ENCODE measurements around the gene KIFAP3.

The KIFAP3 gene

DNA sequence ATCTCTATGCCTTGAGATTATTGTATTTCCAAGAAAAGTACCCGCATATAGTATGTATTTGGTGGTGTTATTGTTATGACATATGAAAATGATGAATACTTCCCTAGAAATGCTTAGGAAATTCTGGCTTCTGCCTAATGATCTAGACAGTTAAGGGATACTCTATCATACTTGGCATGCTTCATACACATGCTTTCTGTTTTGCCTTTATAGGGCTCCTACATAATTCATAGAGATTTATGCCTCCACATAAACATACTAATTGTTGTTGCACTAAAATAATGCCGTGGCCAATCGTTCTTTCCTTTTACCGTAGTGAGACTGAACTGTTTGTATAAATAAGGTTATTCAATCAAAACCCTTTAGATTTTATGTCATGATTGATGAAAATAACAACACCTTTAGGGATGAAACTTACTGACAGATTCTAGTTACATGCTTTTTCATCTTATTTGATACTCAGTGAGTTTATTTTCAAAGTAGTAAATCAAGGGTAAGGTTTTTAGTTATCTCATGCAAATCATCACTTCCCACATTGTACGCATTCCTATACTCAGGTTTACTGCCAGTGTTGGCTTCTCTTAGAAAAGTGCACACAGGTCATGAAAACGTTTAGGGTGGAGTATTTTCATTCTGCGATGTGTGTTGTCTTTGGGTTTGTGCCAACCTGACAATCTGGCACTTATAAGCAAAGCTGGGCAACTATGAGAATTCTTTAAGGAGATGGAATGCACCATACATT is 140.3 kb downstream of the KIFAP3 start:
- no peak overlapping the region for H3K27ac ChIP-seq

DNA sequence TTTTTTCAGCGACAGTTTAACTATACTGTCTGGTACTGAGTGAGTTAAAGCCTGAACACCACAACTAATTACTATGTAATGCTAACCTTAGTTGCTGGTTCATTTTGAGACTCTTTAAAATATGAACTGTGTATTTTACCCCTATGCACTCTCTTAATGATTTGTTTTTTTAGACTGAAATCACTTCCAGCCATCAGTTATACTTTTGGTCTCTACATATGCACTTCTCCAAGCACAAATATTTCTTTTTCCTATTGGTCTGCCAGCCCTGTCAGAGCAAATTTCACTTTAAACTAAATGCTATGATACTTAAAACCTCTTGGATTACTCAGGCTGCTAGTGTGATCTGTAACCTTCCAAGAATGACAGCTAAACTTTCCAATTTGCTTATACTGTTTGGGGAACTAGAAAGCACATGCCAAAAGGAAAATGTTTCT is 142.7 kb downstream of the KIFAP3 start:
- no peaks in the 10 kb centered on the region for H3K79me2 ChIP-seq (ENCODE audit: insufficient read depth, low read depth)
- no peak overlapping the region for H3K4me3 ChIP-seq (IDR thresholded peaks at IDR 0.05; ENCODE audit: insufficient read depth, low read depth, low read length)
- H3K27me3 ChIP-seq (ENCODE audit: insufficient read depth, low read depth), result no peaks in the 10 kb centered on the region
- H3K36me3 ChIP-seq (ENCODE audit: insufficient read depth), result no peaks in the 10 kb centered on the region
- no peaks in the 10 kb centered on the region for H4K20me1 ChIP-seq (ENCODE audit: insufficient read depth)
- no peak overlapping the region for H3K4me2 ChIP-seq
- peaks cover 2% of the 10 kb centered on the region for H3K4me1 ChIP-seq (ENCODE audit: low read depth, poor library complexity, severe bottlenecking)
- TF ChIP-seq, protein P1, sequence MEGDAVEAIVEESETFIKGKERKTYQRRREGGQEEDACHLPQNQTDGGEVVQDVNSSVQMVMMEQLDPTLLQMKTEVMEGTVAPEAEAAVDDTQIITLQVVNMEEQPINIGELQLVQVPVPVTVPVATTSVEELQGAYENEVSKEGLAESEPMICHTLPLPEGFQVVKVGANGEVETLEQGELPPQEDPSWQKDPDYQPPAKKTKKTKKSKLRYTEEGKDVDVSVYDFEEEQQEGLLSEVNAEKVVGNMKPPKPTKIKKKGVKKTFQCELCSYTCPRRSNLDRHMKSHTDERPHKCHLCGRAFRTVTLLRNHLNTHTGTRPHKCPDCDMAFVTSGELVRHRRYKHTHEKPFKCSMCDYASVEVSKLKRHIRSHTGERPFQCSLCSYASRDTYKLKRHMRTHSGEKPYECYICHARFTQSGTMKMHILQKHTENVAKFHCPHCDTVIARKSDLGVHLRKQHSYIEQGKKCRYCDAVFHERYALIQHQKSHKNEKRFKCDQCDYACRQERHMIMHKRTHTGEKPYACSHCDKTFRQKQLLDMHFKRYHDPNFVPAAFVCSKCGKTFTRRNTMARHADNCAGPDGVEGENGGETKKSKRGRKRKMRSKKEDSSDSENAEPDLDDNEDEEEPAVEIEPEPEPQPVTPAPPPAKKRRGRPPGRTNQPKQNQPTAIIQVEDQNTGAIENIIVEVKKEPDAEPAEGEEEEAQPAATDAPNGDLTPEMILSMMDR (conservative IDR thresholded peaks at IDR 0.05; ENCODE audit: low read depth, low read length), result no peak
- H2AFZ ChIP-seq (ENCODE audit: low read depth), result no peak overlapping the region
- no peak overlapping the region for H3K9ac ChIP-seq
- H3K27ac ChIP-seq, result no peak overlapping the region

More for the DNA sequence above, 140.3 kb downstream of the KIFAP3 start:
- Histone ChIP-seq H3K4me1 (ENCODE audit: low read depth, poor library complexity, severe bottlenecking) (no peaks in the 10 kb centered on the region), H3K79me2 (ENCODE audit: insufficient read depth, low read depth) (no peaks in the 10 kb centered on the region), H3K36me3 (ENCODE audit: insufficient read depth) (no peaks in the 10 kb centered on the region), H3K4me3 (IDR thresholded peaks at IDR 0.05; ENCODE audit: insufficient read depth, low read depth, low read length) (no peak overlapping the region), H3K4me2 (no peak overlapping the region), H4K20me1 (ENCODE audit: insufficient read depth) (no peaks in the 10 kb centered on the region), H3K9ac (no peak overlapping the region), H2AFZ (ENCODE audit: low read depth) (no peak overlapping the region), H3K27me3 (ENCODE audit: insufficient read depth, low read depth) (no peaks in the 10 kb centered on the region)
- TF ChIP-seq, protein P1 (conservative IDR thresholded peaks at IDR 0.05; ENCODE audit: low read depth, low read length), result no peak

- no peak overlapping the region for H3K4me2 ChIP-seq
- H3K27ac ChIP-seq, result no peak overlapping the region
- H2AFZ ChIP-seq (ENCODE audit: low read depth), result no peak overlapping the region
- no peaks in the 10 kb centered on the region for H4K20me1 ChIP-seq (ENCODE audit: insufficient read depth)
- H3K9ac ChIP-seq, result no peak overlapping the region
- TF ChIP-seq, protein P1 (conservative IDR thresholded peaks at IDR 0.05; ENCODE audit: low read depth, low read length), result peak; percentile 65
- no peaks in the 10 kb centered on the region for H3K27me3 ChIP-seq (ENCODE audit: insufficient read depth, low read depth)
- peaks cover 2% of the 10 kb centered on the region for H3K4me1 ChIP-seq (ENCODE audit: low read depth, poor library complexity, severe bottlenecking)
- no peak overlapping the region for H3K4me3 ChIP-seq (IDR thresholded peaks at IDR 0.05; ENCODE audit: insufficient read depth, low read depth, low read length)
- H3K79me2 ChIP-seq (ENCODE audit: insufficient read depth, low read depth), result no peaks in the 10 kb centered on the region
- no peaks in the 10 kb centered on the region for H3K36me3 ChIP-seq (ENCODE audit: insufficient read depth)
Measured at GRCh38 chr1:169929210-169929526, 145.3 kb downstream of the KIFAP3 start.

GRCh38 chr1:169928438-169929209 is 145.9 kb downstream of the KIFAP3 start:
- no peaks in the 10 kb centered on the region for H3K79me2 ChIP-seq (ENCODE audit: insufficient read depth, low read depth)
- H2AFZ ChIP-seq (ENCODE audit: low read depth), result no peak overlapping the region
- TF ChIP-seq, protein P1 (conservative IDR thresholded peaks at IDR 0.05; ENCODE audit: low read depth, low read length), result peak; percentile 93
- H3K27me3 ChIP-seq (ENCODE audit: insufficient read depth, low read depth), result no peaks in the 10 kb centered on the region
- H3K4me1 ChIP-seq (ENCODE audit: low read depth, poor library complexity, severe bottlenecking), result peaks cover 2% of the 10 kb centered on the region
- H3K4me2 ChIP-seq, result no peak overlapping the region
- H4K20me1 ChIP-seq (ENCODE audit: insufficient read depth), result no peaks in the 10 kb centered on the region
- H3K4me3 ChIP-seq (IDR thresholded peaks at IDR 0.05; ENCODE audit: insufficient read depth, low read depth, low read length), result no peak overlapping the region
- no peak overlapping the region for H3K9ac ChIP-seq
- H3K36me3 ChIP-seq (ENCODE audit: insufficient read depth), result no peaks in the 10 kb centered on the region
- no peak overlapping the region for H3K27ac ChIP-seq
